Esophagus muscularis mucosa (tissue), 4 donors: ENCODE data around the gene RETN.

Experiments used
- EP300 ChIP-seq: sonication (generic); formaldehyde crosslinking; IDR thresholded peaks from one replicate; pipeline ENCODE4 v1.6.1; 2017; ENCODE audit warnings: antibody characterized with exemption
- POLR2A ChIP-seq: fragments of 450-650 bp; IDR thresholded peaks from one replicate; pipeline ENCODE4 v1.6.1; 2017; ENCODE audit warnings: antibody characterized with exemption, moderate library complexity, mild to moderate bottlenecking, low read depth
- TF ChIP-seq, protein P1 (sequence below), 3 experiments: fragments of 200-600 bp in 2 of 3; fragments of 450-650 bp in 1 of 3; sonication (generic) in 2 of 3; IDR thresholded peaks; one replicate each; pipeline ENCODE4 v1.5.1; 2017 to 2019; ENCODE audit warnings: antibody characterized with exemption in 3 of 3, mild to moderate bottlenecking in 2 of 3, moderate library complexity in 1 of 3

DNA sequence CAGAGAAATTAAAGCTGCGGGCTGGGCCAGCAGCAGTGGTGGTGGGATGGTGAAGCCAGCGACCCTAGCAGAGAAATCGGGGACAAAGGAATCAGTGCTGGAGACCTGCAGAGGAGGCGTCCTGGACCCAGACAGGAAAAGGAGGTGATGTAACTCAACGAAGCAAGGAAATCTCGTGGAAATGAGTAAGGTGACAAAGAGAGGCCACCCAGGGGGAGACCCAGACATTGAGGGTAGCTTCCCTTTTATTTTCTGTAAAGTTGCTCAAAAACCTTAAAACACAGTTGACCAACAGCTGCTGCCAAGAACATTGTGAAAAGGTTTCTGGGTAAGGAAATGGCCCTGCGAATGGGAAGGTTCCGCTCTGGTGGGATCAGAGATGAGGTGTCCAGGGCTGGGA, 13.3 kb upstream of the RETN start:
- TF ChIP-seq, protein P1, sequence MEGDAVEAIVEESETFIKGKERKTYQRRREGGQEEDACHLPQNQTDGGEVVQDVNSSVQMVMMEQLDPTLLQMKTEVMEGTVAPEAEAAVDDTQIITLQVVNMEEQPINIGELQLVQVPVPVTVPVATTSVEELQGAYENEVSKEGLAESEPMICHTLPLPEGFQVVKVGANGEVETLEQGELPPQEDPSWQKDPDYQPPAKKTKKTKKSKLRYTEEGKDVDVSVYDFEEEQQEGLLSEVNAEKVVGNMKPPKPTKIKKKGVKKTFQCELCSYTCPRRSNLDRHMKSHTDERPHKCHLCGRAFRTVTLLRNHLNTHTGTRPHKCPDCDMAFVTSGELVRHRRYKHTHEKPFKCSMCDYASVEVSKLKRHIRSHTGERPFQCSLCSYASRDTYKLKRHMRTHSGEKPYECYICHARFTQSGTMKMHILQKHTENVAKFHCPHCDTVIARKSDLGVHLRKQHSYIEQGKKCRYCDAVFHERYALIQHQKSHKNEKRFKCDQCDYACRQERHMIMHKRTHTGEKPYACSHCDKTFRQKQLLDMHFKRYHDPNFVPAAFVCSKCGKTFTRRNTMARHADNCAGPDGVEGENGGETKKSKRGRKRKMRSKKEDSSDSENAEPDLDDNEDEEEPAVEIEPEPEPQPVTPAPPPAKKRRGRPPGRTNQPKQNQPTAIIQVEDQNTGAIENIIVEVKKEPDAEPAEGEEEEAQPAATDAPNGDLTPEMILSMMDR (IDR thresholded peaks at IDR 0.05) = no peak
- TF ChIP-seq EP300 (no peak), POLR2A (no peak)
